ENCODE results near the gene SPEF1.
A peak's percentile ranks its signal among the peaks of the same experiment; 100 is the strongest.
"Not testable (repeated sequence)": the region's sequence is repeated elsewhere in the genome, so short reads cannot be mapped to it uniquely, and the experiment has no call there.

SPEF1 gene

GRCh38 chr20:3797592-3798372 is 16.5 kb upstream of the SPEF1 start:
- peak overlapping the region; percentile 80 to 92 (median 86); a peak in 21 of 22 replicates for H3K9ac ChIP-seq
- H4K20me1 ChIP-seq: peaks cover 0 to 24% (median 0%) of the 10 kb centered on the region in 11 experiments; a peak in 6 of 22 replicates
- H3K4me3 ChIP-seq: peak overlapping the region; percentile 66 to 90 (median 78)
- H3K4me1 ChIP-seq: peaks cover 60 to 78% (median 69%) of the 10 kb centered on the region in 10 experiments
- TF ChIP-seq Cebpa-rat (IDR thresholded peaks at IDR 0.05): no peak
- peak overlapping the region in 9 of 11 experiments; percentile 6 to 92 (median 81); a peak in 12 of 22 replicates for H3K27ac ChIP-seq
- no peaks in the 10 kb centered on the region for H3K27me3 ChIP-seq
- peak overlapping the region; percentile 89 to 100 (median 97) for H3K4me2 ChIP-seq
- no peaks in the 10 kb centered on the region for H3K9me3 ChIP-seq (replicated peaks in 1 of 11)
- H3K36me3 ChIP-seq: peaks cover 27 to 56% (median 44%) of the 10 kb centered on the region in 11 experiments; a peak in 21 of 22 replicates

GRCh38 chr20:3797226-3797545 is 15.9 kb upstream of the SPEF1 start:
- no peak for TF ChIP-seq Cebpa-rat (IDR thresholded peaks at IDR 0.05)
- Histone ChIP-seq H3K4me3 (peak overlapping the region; percentile 66 to 90 (median 78)), H3K4me1 (peaks cover 54 to 72% (median 63%) of the 10 kb centered on the region in 10 experiments), H3K36me3 (peaks cover 21 to 50% (median 38%) of the 10 kb centered on the region in 11 experiments; a peak in 21 of 22 replicates), H3K27me3 (no peaks in the 10 kb centered on the region), H4K20me1 (peaks cover 0 to 20% (median 0%) of the 10 kb centered on the region in 11 experiments; a peak in 6 of 22 replicates), H3K4me2 (peak overlapping the region; percentile 89 to 100 (median 97)), H3K27ac (peak overlapping the region in 10 of 11 experiments; percentile 43 to 92 (median 84); a peak in 18 of 22 replicates), H3K9ac (peak overlapping the region; percentile 80 to 92 (median 86)), H3K9me3 (replicated peaks in 1 of 11) (no peaks in the 10 kb centered on the region)

- Histone ChIP-seq H3K27me3 (no peaks in the 10 kb centered on the region), H3K9me3 (replicated peaks in 1 of 11) (no peaks in the 10 kb centered on the region), H3K4me1 (peaks cover 49 to 66% (median 58%) of the 10 kb centered on the region in 10 experiments), H3K4me3 (peak overlapping the region; percentile 66 to 90 (median 78)), H3K4me2 (peak overlapping the region; percentile 89 to 100 (median 97)), H4K20me1 (peaks cover 0 to 15% (median 0%) of the 10 kb centered on the region in 11 experiments; a peak in 6 of 22 replicates), H3K9ac (peak overlapping the region; percentile 80 to 92 (median 86)), H3K27ac (peak overlapping the region in 10 of 11 experiments; percentile 43 to 92 (median 84); a peak in 19 of 22 replicates), H3K36me3 (peaks cover 16 to 45% (median 33%) of the 10 kb centered on the region in 11 experiments; a peak in 21 of 22 replicates)
- no peak for TF ChIP-seq Cebpa-rat (IDR thresholded peaks at IDR 0.05)
These were observed 15.4 kb upstream of the SPEF1 start for GRCh38 chr20:3796477-3797225.

- Histone ChIP-seq H3K4me2 (peak within 1 kb of the TSS; percentile 89 to 100 (median 97)), H3K27me3 (no peaks in the 10 kb centered on the region), H3K36me3 (peaks cover 7 to 36% (median 24%) of the 10 kb centered on the region in 11 experiments; a peak in 21 of 22 replicates), H3K4me3 (peak within 1 kb of the TSS; percentile 66 to 90 (median 78)), H3K9me3 (replicated peaks in 1 of 11) (no peaks in the 10 kb centered on the region), H3K27ac (peak within 1 kb of the TSS; percentile 71 to 92 (median 88)), H3K4me1 (peaks cover 40 to 58% (median 52%) of the 10 kb centered on the region in 10 experiments), H3K9ac (peak within 1 kb of the TSS; percentile 82 to 92 (median 86)), H4K20me1 (peaks cover 0 to 13% (median 0%) of the 10 kb centered on the region in 11 experiments; a peak in 5 of 22 replicates)
- TF ChIP-seq Cebpa-rat (IDR thresholded peaks at IDR 0.05): no peak
These were observed 14.5 kb upstream of the SPEF1 start, which contains the start of gene CDC25B for GRCh38 chr20:3795511-3796468. Gene CDC25B, plus strand, starts transcription at chr20:3796310. Its CDS starts 222 bp downstream, at chr20:3796532.

DNA sequence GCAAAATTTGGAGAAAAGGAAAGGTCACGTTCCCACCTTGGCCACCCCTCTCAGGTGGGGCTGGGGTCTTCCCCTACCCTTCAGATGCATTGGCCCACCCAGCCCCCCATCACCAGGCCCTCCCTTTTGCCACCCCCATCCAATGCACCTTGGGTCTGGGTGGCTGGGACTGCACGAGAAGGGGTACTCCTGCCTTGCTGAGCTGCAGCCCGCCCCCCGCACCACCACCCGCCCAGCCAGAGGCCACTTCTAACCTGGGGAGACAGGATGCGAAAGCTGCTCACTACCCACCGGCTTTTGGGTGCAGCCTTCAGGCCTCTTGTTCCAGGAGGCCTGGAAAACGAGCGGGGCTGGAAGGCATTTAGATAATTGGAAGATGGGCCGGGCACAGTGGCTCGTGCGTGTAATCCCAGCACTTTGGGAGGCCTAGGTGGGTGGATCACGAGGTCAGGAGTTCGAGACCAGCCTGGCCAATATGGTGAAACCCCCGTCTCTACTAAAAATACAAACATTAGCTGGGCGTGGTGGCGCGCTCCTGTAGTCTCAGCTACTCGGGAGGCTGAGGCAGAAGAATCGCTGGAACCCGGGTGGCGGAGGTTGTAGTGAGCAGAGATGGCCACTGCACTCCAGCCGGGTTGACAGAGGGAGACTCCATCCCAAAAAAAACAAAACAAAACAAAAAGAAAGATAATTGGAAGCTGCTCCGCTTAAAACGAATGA is 13.6 kb upstream of the SPEF1 start:
- Histone ChIP-seq H3K36me3 (peaks cover 0 to 27% (median 16%) of the 10 kb centered on the region in 11 experiments; a peak in 15 of 22 replicates), H3K4me3 (peak overlapping the region; percentile 66 to 90 (median 78); a peak in 19 of 20 replicates), H3K9ac (peak overlapping the region; percentile 82 to 92 (median 85); a peak in 20 of 22 replicates), H3K4me2 (peak overlapping the region; percentile 60 to 100 (median 85)), H3K4me1 (peaks cover 34 to 49% (median 47%) of the 10 kb centered on the region in 10 experiments), H3K27me3 (no peaks in the 10 kb centered on the region), H3K27ac (peak overlapping the region; percentile 71 to 92 (median 88); a peak in 18 of 22 replicates), H3K9me3 (replicated peaks in 1 of 11) (no peaks in the 10 kb centered on the region), H4K20me1 (peaks cover 0 to 13% (median 0%) of the 10 kb centered on the region in 11 experiments; a peak in 5 of 22 replicates)
- TF ChIP-seq Cebpa-rat (IDR thresholded peaks at IDR 0.05): no peak

- not testable (repeated sequence) for H3K9ac ChIP-seq; H3K9me3 ChIP-seq (replicated peaks in 1 of 11); H3K27ac ChIP-seq; H3K4me3 ChIP-seq; H3K27me3 ChIP-seq
- H3K4me2 ChIP-seq: peak overlapping the region in 1 of 11 experiments; percentile 77; a peak in 1 of 22 replicates
- H3K4me1 ChIP-seq: peaks cover 27 to 42% (median 40%) of the 10 kb centered on the region in 10 experiments
- peaks cover 0 to 20% (median 10%) of the 10 kb centered on the region in 11 experiments; a peak in 15 of 22 replicates for H3K36me3 ChIP-seq
- peaks cover 0 to 13% (median 0%) of the 10 kb centered on the region in 11 experiments; a peak in 5 of 22 replicates for H4K20me1 ChIP-seq
These were observed 12.9 kb upstream of the SPEF1 start for GRCh38 chr20:3794168-3794567.

DNA sequence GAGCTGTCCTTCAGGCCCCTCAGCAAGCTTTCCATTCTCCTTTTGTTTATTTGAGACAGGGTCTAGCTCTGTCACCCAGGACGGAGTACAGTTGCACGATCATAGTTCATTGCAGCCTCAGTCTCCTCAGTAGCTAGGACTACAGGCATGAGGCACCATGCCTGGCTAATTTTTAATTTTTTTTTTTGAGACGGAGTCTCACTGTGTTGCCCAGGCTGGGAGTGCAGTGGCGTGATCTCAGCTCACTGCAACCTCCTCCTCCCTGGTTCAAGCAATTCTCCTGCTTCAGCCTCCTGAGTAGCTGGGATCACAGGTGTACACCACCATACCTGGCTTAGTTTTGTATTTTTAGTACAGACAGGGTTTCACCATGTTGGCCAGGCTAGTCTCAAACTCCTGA is 8.0 kb upstream of the SPEF1 start:
- H3K4me2 ChIP-seq; H3K9me3 ChIP-seq (replicated peaks in 1 of 11); H3K27me3 ChIP-seq; H3K4me3 ChIP-seq; H3K27ac ChIP-seq: not testable (repeated sequence)
- Histone ChIP-seq H3K9ac (0 out of 22 replicates have a peak overlapping the region, but pooled peaks of 1 of the 11 experiments have one; percentile 32), H4K20me1 (peaks cover 16 to 20% (median 18%) of the 10 kb centered on the region in 11 experiments; a peak in 21 of 22 replicates), H3K4me1 (peaks cover 30 to 40% (median 34%) of the 10 kb centered on the region in 10 experiments), H3K36me3 (peaks cover 0 to 17% (median 6%) of the 10 kb centered on the region in 11 experiments; a peak in 13 of 22 replicates)

Data from BLaER1 treated with 17β-estradiol and CSF1 and Interleukin-3, amounts not matched to agents 10 nM and 100 nM (cell line).